ENCODE results near the gene DCHS1. TPM values are rescaled to one million over a fixed set of nuclear protein-coding genes. Genes with fewer than 3 reads are reported as not detected.
A peak's percentile ranks its signal among the peaks of the same experiment; 100 is the strongest.
"Not testable (repeated sequence)": the region's sequence is repeated elsewhere in the genome, so short reads cannot be mapped to it uniquely, and the experiment has no call there.

The DCHS1 gene
- total and polyA plus RNA-seq, 4 donors: 6.0 to 39.9 (median 11.5) TPM

- DNase-seq: no peak
- no peak overlapping the region for H3K4me3 ChIP-seq
- no peak for ATAC-seq (ENCODE audit: insufficient read depth, low FRiP score)
- peaks cover 0 to 13% (median 0%) of the 10 kb centered on the region in 5 donors for H3K4me1 ChIP-seq (ENCODE audit: control insufficient read depth in 5 of 5, insufficient read depth in 5 of 5, low read length in 5 of 5)
- no peak overlapping the region for H3K27ac ChIP-seq (ENCODE audit: low read depth in 1 of 2, low read length in 1 of 2)
- H3K9ac ChIP-seq (ENCODE audit: insufficient read depth in 1 of 2, low read length in 2 of 2): no peak overlapping the region
- no peaks in the 10 kb centered on the region for H3K36me3 ChIP-seq (ENCODE audit: control insufficient read depth in 4 of 4, insufficient read depth in 4 of 4, low read length in 4 of 4)
- TF ChIP-seq CTCF (IDR thresholded peaks at IDR 0.05; ENCODE audit: control extremely low read depth, extremely low read depth): no peak
- H3K9me3 ChIP-seq (ENCODE audit: control insufficient read depth in 4 of 4, insufficient read depth in 3 of 4, low read length in 3 of 4): no peaks in the 10 kb centered on the region
- H3K27me3 ChIP-seq (ENCODE audit: control insufficient read depth in 3 of 3, insufficient read depth in 3 of 3, low read length in 2 of 3): no peaks in the 10 kb centered on the region
Observed at GRCh38 chr11:6692128-6692527, 36.5 kb upstream of the DCHS1 start.

DNA sequence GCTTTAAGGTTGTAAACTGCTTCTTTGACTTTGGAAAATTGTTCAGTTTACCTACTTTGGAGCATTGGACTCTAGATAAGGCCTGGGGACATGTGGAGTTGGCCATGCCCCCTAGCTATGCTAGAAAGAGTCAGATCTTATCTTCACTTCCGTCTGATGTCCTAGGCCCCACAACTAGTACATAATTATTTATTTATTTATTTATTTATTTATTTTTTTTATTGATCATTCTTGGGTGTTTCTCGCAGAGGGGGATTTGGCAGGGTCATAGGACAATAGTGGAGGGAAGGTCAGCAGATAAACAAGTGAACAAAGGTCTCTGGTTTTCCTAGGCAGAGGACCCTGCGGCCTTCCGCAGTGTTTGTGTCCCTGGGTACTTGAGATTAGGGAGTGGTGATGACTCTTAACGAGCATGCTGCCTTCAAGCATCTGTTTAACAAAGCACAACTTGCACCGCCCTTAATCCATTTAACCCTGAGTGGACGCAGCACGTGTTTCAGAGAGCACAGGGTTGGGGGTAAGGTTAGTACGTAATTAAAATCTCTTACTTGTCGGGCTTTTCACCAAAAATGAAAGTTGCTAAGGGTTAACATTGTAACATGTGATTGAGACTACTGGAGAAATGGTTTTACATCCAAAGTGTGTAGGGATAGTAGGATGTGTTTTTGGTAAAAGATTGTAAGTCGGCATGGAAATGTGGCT, 35.0 kb upstream of the DCHS1 start:
- H3K36me3 ChIP-seq (ENCODE audit: control insufficient read depth in 4 of 4, insufficient read depth in 4 of 4, low read length in 4 of 4); H3K9ac ChIP-seq (ENCODE audit: insufficient read depth in 1 of 2, low read length in 2 of 2); H3K4me1 ChIP-seq (ENCODE audit: control insufficient read depth in 5 of 5, insufficient read depth in 5 of 5, low read length in 5 of 5); DNase-seq; H3K27ac ChIP-seq (ENCODE audit: low read depth in 1 of 2, low read length in 1 of 2); H3K4me3 ChIP-seq; ATAC-seq (ENCODE audit: insufficient read depth, low FRiP score); H3K9me3 ChIP-seq (ENCODE audit: control insufficient read depth in 4 of 4, insufficient read depth in 3 of 4, low read length in 3 of 4); H3K27me3 ChIP-seq (ENCODE audit: control insufficient read depth in 3 of 3, insufficient read depth in 3 of 3, low read length in 2 of 3): not testable (repeated sequence)
- WGBS, 2 donors: 66 to 74% methylated on average over 8 to 9 of the region's 11 CpGs

GRCh38 chr11:6687876-6688275, 32.3 kb upstream of the DCHS1 start:
- Histone ChIP-seq H3K9me3 (ENCODE audit: control insufficient read depth in 4 of 4, insufficient read depth in 3 of 4, low read length in 3 of 4) (no peaks in the 10 kb centered on the region), H3K27ac (ENCODE audit: low read depth in 1 of 2, low read length in 1 of 2) (no peak overlapping the region), H3K9ac (ENCODE audit: insufficient read depth in 1 of 2, low read length in 2 of 2) (no peak overlapping the region), H3K4me1 (ENCODE audit: control insufficient read depth in 5 of 5, insufficient read depth in 5 of 5, low read length in 5 of 5) (peaks cover 0 to 4% (median 0%) of the 10 kb centered on the region in 5 donors), H3K36me3 (ENCODE audit: control insufficient read depth in 4 of 4, insufficient read depth in 4 of 4, low read length in 4 of 4) (no peaks in the 10 kb centered on the region), H3K4me3 (no peak overlapping the region), H3K27me3 (ENCODE audit: control insufficient read depth in 3 of 3, insufficient read depth in 3 of 3, low read length in 2 of 3) (no peaks in the 10 kb centered on the region)
- TF ChIP-seq CTCF (IDR thresholded peaks at IDR 0.05; ENCODE audit: control extremely low read depth, extremely low read depth): no peak
- ATAC-seq (ENCODE audit: insufficient read depth, low FRiP score) (no peak), DNase-seq (no peak)
- 72 to 81% methylated on average over 4 of the region's 4 CpGs for WGBS, 2 donors

- no peak overlapping the region for H3K27ac ChIP-seq (ENCODE audit: low read depth in 1 of 2, low read length in 1 of 2)
- no peak overlapping the region for H3K4me3 ChIP-seq
- no peak overlapping the region for H3K9ac ChIP-seq (ENCODE audit: insufficient read depth in 1 of 2, low read length in 2 of 2)
- DNase-seq (no peak), ATAC-seq (ENCODE audit: insufficient read depth, low FRiP score) (no peak)
- peaks cover 0 to 17% (median 7%) of the 10 kb centered on the region in 5 donors for H3K4me1 ChIP-seq (ENCODE audit: control insufficient read depth in 5 of 5, insufficient read depth in 5 of 5, low read length in 5 of 5)
- peaks cover 0 to 6% (median 2%) of the 10 kb centered on the region in 4 donors for H3K36me3 ChIP-seq (ENCODE audit: control insufficient read depth in 4 of 4, insufficient read depth in 4 of 4, low read length in 4 of 4)
- no peaks in the 10 kb centered on the region for H3K9me3 ChIP-seq (ENCODE audit: control insufficient read depth in 4 of 4, insufficient read depth in 3 of 4, low read length in 3 of 4)
- H3K27me3 ChIP-seq (ENCODE audit: control insufficient read depth in 3 of 3, insufficient read depth in 3 of 3, low read length in 2 of 3): no peaks in the 10 kb centered on the region
- no peak for TF ChIP-seq CTCF (IDR thresholded peaks at IDR 0.05; ENCODE audit: control extremely low read depth, extremely low read depth)
Observed at GRCh38 chr11:6686006-6686405, 30.4 kb upstream of the DCHS1 start.

GRCh38 chr11:6684068-6684467, 28.5 kb upstream of the DCHS1 start:
- not testable (repeated sequence) for H3K27ac ChIP-seq (ENCODE audit: low read depth in 1 of 2, low read length in 1 of 2); H3K4me3 ChIP-seq; H3K27me3 ChIP-seq (ENCODE audit: control insufficient read depth in 3 of 3, insufficient read depth in 3 of 3, low read length in 2 of 3); ATAC-seq (ENCODE audit: insufficient read depth, low FRiP score); H3K9me3 ChIP-seq (ENCODE audit: control insufficient read depth in 4 of 4, insufficient read depth in 3 of 4, low read length in 3 of 4)
- peak in 1 of 3 donors; percentile 23 for DNase-seq
- Histone ChIP-seq H3K4me1 (ENCODE audit: control insufficient read depth in 5 of 5, insufficient read depth in 5 of 5, low read length in 5 of 5) (peaks cover 0 to 17% (median 7%) of the 10 kb centered on the region in 5 donors), H3K9ac (ENCODE audit: insufficient read depth in 1 of 2, low read length in 2 of 2) (peak overlapping the region in 1 of 2 donors; percentile 93), H3K36me3 (ENCODE audit: control insufficient read depth in 4 of 4, insufficient read depth in 4 of 4, low read length in 4 of 4) (peaks cover 0 to 13% (median 4%) of the 10 kb centered on the region in 4 donors)
- WGBS, 2 donors: 88 to 91% methylated on average over 14 of the region's 14 CpGs
